ENCODE data around the gene VARS1.

Gene VARS1

GRCh38 chr6:31768363-31769257, 26.9 kb downstream of the VARS1 start:
- no peak for DNase-seq (ENCODE audit: low read depth)
- TF ChIP-seq CTCF (conservative IDR thresholded peaks at IDR 0.05; ENCODE audit: control insufficient read depth, insufficient read depth, low read depth, low read length) = no peak
- no peak overlapping the region for H3K4me3 ChIP-seq (ENCODE audit: control insufficient read depth, low read depth, low read length)

GRCh38 chr6:31767096-31767645, 28.4 kb downstream of the VARS1 start:
- no peak overlapping the region for H3K4me3 ChIP-seq (ENCODE audit: control insufficient read depth, low read depth, low read length)
- no peak for DNase-seq (ENCODE audit: low read depth)
- TF ChIP-seq CTCF (conservative IDR thresholded peaks at IDR 0.05; ENCODE audit: control insufficient read depth, insufficient read depth, low read depth, low read length) = no peak

DNA sequence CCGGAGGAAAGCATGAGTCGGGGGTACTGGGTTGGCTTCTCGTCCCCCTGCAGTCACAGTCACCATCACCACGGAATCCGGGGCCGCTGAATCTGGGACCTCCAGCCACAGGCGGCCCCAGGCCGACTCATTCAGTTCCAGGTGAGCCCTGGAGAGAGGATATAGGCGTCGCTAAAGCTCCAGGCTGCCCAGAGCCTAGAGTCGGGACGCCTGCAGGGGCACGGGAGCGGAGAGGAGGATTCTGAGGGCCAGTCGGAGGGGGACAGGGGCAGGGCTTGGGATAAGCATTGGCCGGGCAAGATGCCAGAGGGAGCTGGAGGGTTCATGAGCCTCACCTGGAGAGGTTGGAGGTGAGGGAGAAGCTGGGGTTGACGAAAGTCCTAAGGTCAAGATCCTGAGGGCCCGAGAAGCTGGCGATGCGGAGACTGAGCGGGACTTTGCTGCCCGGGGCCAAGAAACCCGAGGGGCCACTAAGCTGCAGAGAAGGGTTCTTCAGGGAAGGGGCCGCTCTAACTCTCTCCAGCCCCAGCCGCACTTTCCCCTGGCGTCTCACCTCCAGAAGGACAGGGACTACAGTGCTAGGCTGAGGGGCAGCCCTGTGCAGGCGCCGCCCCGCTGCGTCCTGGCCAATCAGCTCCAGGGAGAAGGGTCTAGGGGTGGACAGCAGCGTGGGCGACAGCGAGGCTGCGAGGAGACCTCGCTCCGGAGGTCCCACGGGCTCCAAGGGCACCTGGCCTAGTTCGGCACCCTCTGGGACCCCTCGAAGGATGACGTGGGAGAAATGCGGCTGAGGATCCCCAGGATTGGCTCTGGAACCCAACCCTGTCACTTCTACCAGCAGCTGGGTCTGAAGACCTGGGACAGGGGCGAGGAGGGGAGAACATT, 29.4 kb downstream of the VARS1 start:
- no peak for DNase-seq (ENCODE audit: low read depth)
- no peak overlapping the region for H3K4me3 ChIP-seq (ENCODE audit: control insufficient read depth, low read depth, low read length)
- no peak for TF ChIP-seq CTCF (conservative IDR thresholded peaks at IDR 0.05; ENCODE audit: control insufficient read depth, insufficient read depth, low read depth, low read length)

- DNase-seq (ENCODE audit: low read depth) = no peak
- TF ChIP-seq CTCF (conservative IDR thresholded peaks at IDR 0.05; ENCODE audit: control insufficient read depth, insufficient read depth, low read depth, low read length) = no peak
- no peak overlapping the region for H3K4me3 ChIP-seq (ENCODE audit: control insufficient read depth, low read depth, low read length)
Measured at GRCh38 chr6:31765559-31765909, 30.0 kb downstream of the VARS1 start.

DNA sequence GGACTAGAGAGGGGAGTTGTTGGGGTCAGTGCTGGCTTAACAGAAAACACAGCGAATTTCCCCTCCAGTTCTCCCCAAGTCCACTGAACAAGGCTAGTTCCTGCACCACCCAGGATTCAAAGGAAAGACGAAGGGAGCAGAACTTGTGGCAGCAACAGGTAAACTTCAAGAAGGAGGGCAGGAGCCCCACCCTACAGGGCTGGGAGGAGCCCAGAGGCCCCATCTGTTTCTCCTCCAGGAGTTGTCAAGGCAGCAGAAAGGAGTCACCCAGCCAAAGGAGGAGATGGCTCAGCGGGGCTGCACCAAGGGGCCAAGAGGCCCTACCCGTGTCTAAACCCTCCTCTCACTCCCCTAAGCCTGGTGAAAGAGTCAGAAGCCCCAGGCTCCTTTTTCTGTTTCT, 31.4 kb downstream of the VARS1 start:
- no peak for DNase-seq (ENCODE audit: low read depth)
- TF ChIP-seq CTCF (conservative IDR thresholded peaks at IDR 0.05; ENCODE audit: control insufficient read depth, insufficient read depth, low read depth, low read length) = no peak

GRCh38 chr6:31763619-31763940, 32.0 kb downstream of the VARS1 start:
- DNase-seq (ENCODE audit: low read depth) = peak; percentile 33
- H3K4me3 ChIP-seq (ENCODE audit: control insufficient read depth, low read depth, low read length) = no peak overlapping the region
- TF ChIP-seq CTCF (conservative IDR thresholded peaks at IDR 0.05; ENCODE audit: control insufficient read depth, insufficient read depth, low read depth, low read length) = no peak

More for the DNA sequence above, 31.4 kb downstream of the VARS1 start:
- no peak overlapping the region for H3K4me3 ChIP-seq (ENCODE audit: control insufficient read depth, low read depth, low read length)

All from fibroblast of mammary gland (primary cell).